ENCODE measurements around the gene SPTB.

DNA sequence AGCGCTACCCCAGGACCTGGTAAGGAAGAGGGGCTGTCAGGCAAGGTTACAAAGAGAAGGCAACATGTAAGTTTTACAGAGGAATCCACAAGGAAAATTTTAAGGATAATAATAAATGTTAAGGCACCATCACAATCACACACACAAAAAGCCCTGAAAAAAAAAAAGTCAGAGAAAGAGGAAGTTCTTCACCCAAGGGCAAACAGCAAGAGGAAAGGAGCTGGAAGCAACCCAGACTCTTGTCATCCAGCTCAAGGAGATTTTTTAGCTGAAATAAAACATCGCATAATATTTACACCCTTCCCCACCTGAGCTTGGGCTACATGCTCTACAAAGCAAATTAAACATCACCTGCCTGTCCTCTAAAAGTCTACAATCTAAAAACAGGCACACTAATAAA, 9.5 kb downstream of the SPTB start:
- TF ChIP-seq, protein P1, sequence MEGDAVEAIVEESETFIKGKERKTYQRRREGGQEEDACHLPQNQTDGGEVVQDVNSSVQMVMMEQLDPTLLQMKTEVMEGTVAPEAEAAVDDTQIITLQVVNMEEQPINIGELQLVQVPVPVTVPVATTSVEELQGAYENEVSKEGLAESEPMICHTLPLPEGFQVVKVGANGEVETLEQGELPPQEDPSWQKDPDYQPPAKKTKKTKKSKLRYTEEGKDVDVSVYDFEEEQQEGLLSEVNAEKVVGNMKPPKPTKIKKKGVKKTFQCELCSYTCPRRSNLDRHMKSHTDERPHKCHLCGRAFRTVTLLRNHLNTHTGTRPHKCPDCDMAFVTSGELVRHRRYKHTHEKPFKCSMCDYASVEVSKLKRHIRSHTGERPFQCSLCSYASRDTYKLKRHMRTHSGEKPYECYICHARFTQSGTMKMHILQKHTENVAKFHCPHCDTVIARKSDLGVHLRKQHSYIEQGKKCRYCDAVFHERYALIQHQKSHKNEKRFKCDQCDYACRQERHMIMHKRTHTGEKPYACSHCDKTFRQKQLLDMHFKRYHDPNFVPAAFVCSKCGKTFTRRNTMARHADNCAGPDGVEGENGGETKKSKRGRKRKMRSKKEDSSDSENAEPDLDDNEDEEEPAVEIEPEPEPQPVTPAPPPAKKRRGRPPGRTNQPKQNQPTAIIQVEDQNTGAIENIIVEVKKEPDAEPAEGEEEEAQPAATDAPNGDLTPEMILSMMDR (IDR thresholded peaks at IDR 0.05; ENCODE audit: low read depth, low read length): no peak
- TF ChIP-seq POLR2A (IDR thresholded peaks at IDR 0.05; ENCODE audit: extremely low read depth, insufficient read length) (no peak), MYC (IDR thresholded peaks at IDR 0.05; ENCODE audit: low read depth, low read length) (no peak)
